Measurements from ENCODE around the gene PSMF1. TPM values are rescaled to one million over a fixed set of nuclear protein-coding genes. Genes with fewer than 3 reads are reported as not detected.

The PSMF1 gene
- 90.8 and 93.9 TPM in 2 replicates for total RNA-seq (2021)
- long read RNA-seq, full-length matches to known transcripts: 373 of 427 reads
- long read RNA-seq, partial matches to known transcripts: 13 of 427 reads
- long read RNA-seq, other reads (novel, unspliced or antisense): 41 of 427 reads

- Histone ChIP-seq H3K27me3 (ENCODE audit: insufficient read depth, low read length) (no peaks in the 10 kb centered on the region), H3K4me2 (ENCODE audit: insufficient read depth, insufficient read length, low read length) (peak within 1 kb of the TSS; percentile 90), H3K23me2 (ENCODE audit: insufficient read length, low read depth, low read length, poor library complexity, severe bottlenecking) (peaks cover 5% of the 10 kb centered on the region), H3K79me2 (ENCODE audit: insufficient read depth, low read length) (peaks cover 14% of the 10 kb centered on the region; the same call in 1 of the 2 replicates), H3K27ac (ENCODE audit: insufficient read length, low read depth, low read length) (no peak within 1 kb of the TSS), H3K56ac (ENCODE audit: insufficient read length, low read depth, low read length) (no peak within 1 kb of the TSS), H4K20me1 (ENCODE audit: control insufficient read depth, insufficient read depth, insufficient read length) (no peaks in the 10 kb centered on the region), H2BK15ac (ENCODE audit: low read depth, low read length) (no peak within 1 kb of the TSS), H4K5ac (ENCODE audit: insufficient read length, low read depth, low read length) (peak within 1 kb of the TSS; percentile 34), H3K9me3 (ENCODE audit: control insufficient read depth, low read depth, low read length) (no peaks in the 10 kb centered on the region), H3K79me1 (ENCODE audit: insufficient read depth, low read depth, low read length, poor library complexity, severe bottlenecking) (peaks cover 8% of the 10 kb centered on the region), H3K23ac (ENCODE audit: insufficient read length, low read depth, low read length) (no peak within 1 kb of the TSS), H3K14ac (ENCODE audit: insufficient read depth, low read length) (peak within 1 kb of the TSS; percentile 71), H2BK12ac (ENCODE audit: insufficient read length, low read depth, low read length) (no peak within 1 kb of the TSS), H2BK5ac (ENCODE audit: insufficient read length, low read length) (no peak within 1 kb of the TSS), H2AK5ac (ENCODE audit: insufficient read length, low read length) (no peak within 1 kb of the TSS), H4K91ac (ENCODE audit: insufficient read length, low read depth, low read length) (no peak within 1 kb of the TSS), H3K4ac (ENCODE audit: low read depth, low read length) (no peak within 1 kb of the TSS), H3T11ph (ENCODE audit: low read length) (no peak within 1 kb of the TSS), H2BK20ac (ENCODE audit: low read depth, low read length, poor library complexity, severe bottlenecking) (no peak within 1 kb of the TSS), H2BK120ac (ENCODE audit: low read depth, low read length, poor library complexity, severe bottlenecking) (no peak within 1 kb of the TSS), H3K18ac (ENCODE audit: insufficient read length, low read depth, low read length) (peak within 1 kb of the TSS; percentile 56), H3K4me1 (ENCODE audit: insufficient read depth, low read length) (peaks cover 4% of the 10 kb centered on the region; the same call in 1 of the 2 replicates), H4K8ac (replicated peaks; ENCODE audit: insufficient read length, low read depth, low read length) (no peak within 1 kb of the TSS), H2AFZ (ENCODE audit: low read length) (no peak within 1 kb of the TSS), H3K9ac (ENCODE audit: extremely low read depth, insufficient read length, low read length) (peak within 1 kb of the TSS; percentile 91)
- Mint-ChIP-seq H3K9me3 (no peaks in the 10 kb centered on the region; a peak in 1 of 5 replicates), H3K4me3 (peak within 1 kb of the TSS; percentile 95 to 96), H3K4me1 (peaks cover 30 to 33% of the 10 kb centered on the region in 2 experiments), H3K27ac (peak within 1 kb of the TSS; percentile 66 to 92 (median 92); a peak in 5 of 7 replicates), H3K27me3 (ENCODE audit: low read depth) (peaks cover 3% of the 10 kb centered on the region), H3K36me3 (ENCODE audit: insufficient read depth in 1 of 3, low read depth in 3 of 3) (peaks cover 6 to 25% (median 22%) of the 10 kb centered on the region in 3 experiments; a peak in 6 of 7 replicates)
- WGBS (ENCODE audit: extremely low coverage, insufficient read length, low lambda C conversion rate): no CpG with 5 or more reads among the region's 62 CpGs
- TF ChIP-seq CTCF (conservative IDR thresholded peaks at IDR 0.05): peak; percentile 16; the same call in 1 of the 3 replicates
- peak; percentile 95 for DNase-seq
These were observed at the start of gene PSMF1 for GRCh38 chr20:1118336-1119127. TSS of gene PSMF1 (plus strand) at chr20:1118602. CDS start at chr20:1118774, 172 bp downstream.
